ENCODE measurements around the gene NUP153. TPM values are rescaled to one million over a fixed set of nuclear protein-coding genes. Genes with fewer than 3 reads are reported as not detected.

Gene NUP153
- total RNA-seq, 3 donors from 2014 or later (not counting 1 experiment from before 2014, with no cell fraction given), result 67.5 to 74.9 (median 68.0) TPM

- peaks cover 51% of the 10 kb centered on the region for H3K36me3 ChIP-seq (ENCODE audit: control insufficient read depth, insufficient read depth, low read length)
These were observed 53.4 kb downstream of the NUP153 start for GRCh38 chr6:17653198-17653882.

GRCh38 chr6:17650656-17651309 lies 55.9 kb downstream of the NUP153 start:
- Histone ChIP-seq H3K36me3 (ENCODE audit: control insufficient read depth, insufficient read depth, low read length) (peaks cover 56% of the 10 kb centered on the region), H3K27me3 (ENCODE audit: control insufficient read depth, insufficient read depth, low read length) (no peaks in the 10 kb centered on the region), H3K4me3 (ENCODE audit: low read length) (no peak overlapping the region), H3K27ac (ENCODE audit: low read length) (no peak overlapping the region), H3K9me3 (ENCODE audit: control insufficient read depth, insufficient read depth, low read length) (no peaks in the 10 kb centered on the region), H3K4me1 (ENCODE audit: control insufficient read depth, insufficient read depth, low read length) (peaks cover 4% of the 10 kb centered on the region)
- DNase-seq, result no peak
- Mint-ChIP-seq H3K27me3 (ENCODE audit: low read depth in 2 of 2) (no peaks in the 10 kb centered on the region), H3K4me1 (peaks cover 23 to 42% of the 10 kb centered on the region in 2 donors), H3K36me3 (peaks cover 10% of the 10 kb centered on the region), H3K9me3 (no peaks in the 10 kb centered on the region), H3K4me3 (no peak overlapping the region), H3K27ac (peak overlapping the region; percentile 52 to 63)
- WGBS (ENCODE audit: insufficient coverage), result 100% methylated on average over 3 of the region's 3 CpGs
- TF ChIP-seq CTCF (IDR thresholded peaks at IDR 0.05), result no peak
- ATAC-seq, result no peak
- intact Hi-C loops (cut with micrococcal nuclease), result no loop called here

More at GRCh38 chr6:17653198-17653882, 53.4 kb downstream of the NUP153 start:
- H3K27ac ChIP-seq (ENCODE audit: low read length), result no peak overlapping the region
- no peak overlapping the region for H3K4me3 Mint-ChIP-seq
- no peaks in the 10 kb centered on the region for H3K9me3 Mint-ChIP-seq
- H3K27me3 Mint-ChIP-seq (ENCODE audit: low read depth in 2 of 2), result no peaks in the 10 kb centered on the region
- intact Hi-C loops (cut with micrococcal nuclease), result no loop called here
- no peaks in the 10 kb centered on the region for H3K9me3 ChIP-seq (ENCODE audit: control insufficient read depth, insufficient read depth, low read length)
- H3K27ac Mint-ChIP-seq, result peak overlapping the region in 1 of 2 donors; percentile 36
- no peak overlapping the region for H3K4me3 ChIP-seq (ENCODE audit: low read length)
- no peaks in the 10 kb centered on the region for H3K36me3 Mint-ChIP-seq
- ATAC-seq, result no peak
- WGBS (ENCODE audit: insufficient coverage), result 98% methylated on average over 4 of the region's 5 CpGs
- no peak for DNase-seq
- H3K4me1 ChIP-seq (ENCODE audit: control insufficient read depth, insufficient read depth, low read length), result peaks cover 10% of the 10 kb centered on the region
- peaks cover 38 to 51% of the 10 kb centered on the region in 2 donors for H3K4me1 Mint-ChIP-seq
- no peak for TF ChIP-seq CTCF (IDR thresholded peaks at IDR 0.05)
- no peaks in the 10 kb centered on the region for H3K27me3 ChIP-seq (ENCODE audit: control insufficient read depth, insufficient read depth, low read length)

- no peaks in the 10 kb centered on the region for H3K27me3 Mint-ChIP-seq (ENCODE audit: low read depth in 2 of 2)
- Histone ChIP-seq H3K27ac (ENCODE audit: low read length) (no peak overlapping the region), H3K4me3 (ENCODE audit: low read length) (no peak overlapping the region), H3K27me3 (ENCODE audit: control insufficient read depth, insufficient read depth, low read length) (no peaks in the 10 kb centered on the region), H3K36me3 (ENCODE audit: control insufficient read depth, insufficient read depth, low read length) (peaks cover 65% of the 10 kb centered on the region), H3K9me3 (ENCODE audit: control insufficient read depth, insufficient read depth, low read length) (no peaks in the 10 kb centered on the region), H3K4me1 (ENCODE audit: control insufficient read depth, insufficient read depth, low read length) (peaks cover 4% of the 10 kb centered on the region)
- TF ChIP-seq CTCF (IDR thresholded peaks at IDR 0.05), result no peak
- H3K9me3 Mint-ChIP-seq, result no peaks in the 10 kb centered on the region
- 96% methylated on average over 3 of the region's 3 CpGs for WGBS (ENCODE audit: insufficient coverage)
- peaks cover 24% of the 10 kb centered on the region for H3K36me3 Mint-ChIP-seq
- ATAC-seq (no peak), DNase-seq (no peak)
- intact Hi-C loops (cut with micrococcal nuclease), result no loop called here
- H3K4me3 Mint-ChIP-seq, result no peak overlapping the region
- H3K4me1 Mint-ChIP-seq, result peaks cover 16 to 28% of the 10 kb centered on the region in 2 donors
- no peak overlapping the region for H3K27ac Mint-ChIP-seq
These were observed 58.0 kb downstream of the NUP153 start for GRCh38 chr6:17648745-17649144.

All from natural killer cell (primary cell).